Ishikawa (cell line): ENCODE results near the gene SLC48A1.

Source experiments
- CEBPB ChIP-seq: IDR thresholded peaks from 2 replicates; pipeline ENCODE4 v1.6.1; 2012
- CREB1 ChIP-seq: IDR thresholded peaks from 2 replicates; pipeline ENCODE4 v1.6.1; 2012; ENCODE audit warnings: low read depth
- EGR1 ChIP-seq: IDR thresholded peaks from 2 replicates; pipeline ENCODE4 v1.6.1; 2012
- EP300 ChIP-seq: IDR thresholded peaks from 2 replicates; pipeline ENCODE4 v1.6.1; 2012; ENCODE audit warnings: borderline replicate concordance
- FOXM1 ChIP-seq: IDR thresholded peaks from 2 replicates; pipeline ENCODE4 v1.6.1; 2012; ENCODE audit warnings: low read depth, borderline replicate concordance
- MAX ChIP-seq: IDR thresholded peaks from 2 replicates; pipeline ENCODE4 v1.6.1; 2012
- NFIC ChIP-seq: IDR thresholded peaks from 2 replicates; pipeline ENCODE4 v1.6.1; 2012
- RAD21 ChIP-seq: IDR thresholded peaks from 2 replicates; pipeline ENCODE4 v1.6.1; 2012; ENCODE audit warnings: low read depth
- REST ChIP-seq: IDR thresholded peaks from 2 replicates; pipeline ENCODE4 v1.6.1; 2012; ENCODE audit warnings: low read depth, mild to moderate bottlenecking
- TAF1 ChIP-seq: IDR thresholded peaks from 2 replicates; pipeline ENCODE4 v1.6.1; 2012; ENCODE audit warnings: low read depth, mild to moderate bottlenecking
- TCF12 ChIP-seq: IDR thresholded peaks from 2 replicates; pipeline ENCODE4 v1.6.1; 2012; ENCODE audit warnings: low read depth
- TEAD4 ChIP-seq: IDR thresholded peaks from 2 replicates; pipeline ENCODE4 v1.6.1; 2012
- USF1 ChIP-seq: IDR thresholded peaks from 2 replicates; pipeline ENCODE4 v1.6.1; 2012
- YY1 ChIP-seq: IDR thresholded peaks from 2 replicates; pipeline ENCODE4 v1.6.1; 2012; ENCODE audit warnings: low read depth
- ZBTB7A ChIP-seq: IDR thresholded peaks from 2 replicates; pipeline ENCODE4 v1.6.1; 2012; ENCODE audit warnings: low read depth

The SLC48A1 gene

GRCh38 chr12:47779301-47779942 is 6.4 kb downstream of the SLC48A1 start:
- TF ChIP-seq TCF12, result no peak
- TF ChIP-seq RAD21, result peak; percentile 97
- TF ChIP-seq FOXM1, result no peak
- no peak for TF ChIP-seq MAX
- TF ChIP-seq EGR1, result no peak
- TF ChIP-seq NFIC, result no peak
- no peak for TF ChIP-seq YY1
- TF ChIP-seq CREB1, result no peak
- TF ChIP-seq USF1, result no peak
- TF ChIP-seq EP300, result 0 out of 2 replicates have a peak, but pooled peaks have one; percentile 6

- TF ChIP-seq FOXM1, result no peak
- TF ChIP-seq CEBPB, result no peak
- no peak for TF ChIP-seq RAD21
- no peak for TF ChIP-seq YY1
- no peak for TF ChIP-seq EGR1
- TF ChIP-seq NFIC, result no peak
- no peak for TF ChIP-seq CREB1
- no peak for TF ChIP-seq MAX
These were observed 7.0 kb downstream of the SLC48A1 start for GRCh38 chr12:47779943-47780504.

GRCh38 chr12:47781479-47782371 is 8.7 kb downstream of the SLC48A1 start:
- TF ChIP-seq USF1 (no peak), TEAD4 (no peak)

- TF ChIP-seq EP300, result no peak
- no peak for TF ChIP-seq TCF12
- TF ChIP-seq YY1, result no peak
- TF ChIP-seq MAX, result no peak
- no peak for TF ChIP-seq TEAD4
- no peak for TF ChIP-seq FOXM1
- TF ChIP-seq CREB1, result no peak
- TF ChIP-seq CEBPB, result no peak
- no peak for TF ChIP-seq RAD21
These were observed 9.3 kb downstream of the SLC48A1 start for GRCh38 chr12:47782372-47782770.

GRCh38 chr12:47783024-47783755 is 10.2 kb downstream of the SLC48A1 start:
- no peak for TF ChIP-seq CEBPB
- TF ChIP-seq REST, result no peak
- TF ChIP-seq ZBTB7A, result no peak
- TF ChIP-seq YY1, result no peak
- TF ChIP-seq RAD21, result no peak
- no peak for TF ChIP-seq TEAD4

GRCh38 chr12:47783821-47784819 is 11.1 kb downstream of the SLC48A1 start:
- TF ChIP-seq YY1 (no peak), TEAD4 (no peak), CREB1 (no peak), TAF1 (no peak), NFIC (no peak), RAD21 (no peak), EP300 (no peak), USF1 (no peak), REST (no peak), ZBTB7A (no peak), EGR1 (no peak)
